ENCODE measurements around the gene SUGP2. TPM values are rescaled to one million over a fixed set of nuclear protein-coding genes. Genes with fewer than 3 reads are reported as not detected.

The SUGP2 gene
- total and polyA plus RNA-seq, 12 donors, result 22.0 to 291 (median 53.2) TPM

DNA sequence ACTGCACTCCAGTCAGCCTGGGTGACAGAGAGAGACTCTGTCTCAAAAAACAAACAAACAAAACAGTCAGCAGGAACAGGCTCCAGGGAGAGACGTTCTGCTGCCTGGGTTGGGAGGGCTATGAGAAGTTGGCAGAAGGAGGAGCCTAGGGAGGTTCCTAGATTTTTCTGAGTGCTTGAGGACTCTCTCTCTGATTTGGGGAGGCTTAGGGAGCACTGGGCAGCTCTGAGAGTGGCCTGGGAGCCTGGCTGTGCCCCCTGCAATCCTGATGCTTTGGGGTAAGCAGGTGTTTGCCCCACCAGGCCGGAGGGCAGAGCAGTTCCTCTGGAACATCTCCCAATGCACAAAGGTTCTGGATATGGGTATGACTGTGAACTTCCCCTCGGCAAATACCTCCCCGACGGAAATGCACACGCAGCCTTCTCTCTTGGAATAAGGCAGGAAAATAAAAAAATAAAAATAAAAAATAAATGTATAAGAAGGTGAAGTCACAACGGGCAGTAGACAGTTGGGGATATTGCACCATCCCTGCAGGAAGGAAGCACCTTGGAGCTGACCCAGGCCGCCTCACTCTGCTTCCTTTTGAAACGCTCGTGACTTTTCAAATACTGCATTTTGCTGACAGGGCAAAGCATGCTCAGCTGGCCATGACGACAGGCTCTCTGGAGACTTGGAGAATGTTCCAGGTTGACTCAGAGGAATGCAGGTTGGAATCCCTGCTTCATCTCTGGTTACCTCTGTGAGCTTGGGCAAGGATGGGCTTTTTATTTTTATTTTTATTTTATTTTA is 65.8 kb downstream of the SUGP2 start:
- no peak overlapping the region for H3K4me3 ChIP-seq
- H3K36me3 ChIP-seq (replicated peaks in 1 of 2), result no peaks in the 10 kb centered on the region
- H3K27me3 ChIP-seq, result peaks cover 4% of the 10 kb centered on the region
- no peaks in the 10 kb centered on the region for H3K9me3 ChIP-seq (replicated peaks in 1 of 3)
- WGBS, 4 donors, result 38 to 56% (median 49%) methylated on average over 11 of the region's 11 CpGs
- intact Hi-C loops (cut with DNase I), result no loop called here
- H3K27ac ChIP-seq, result peak overlapping the region; percentile 33 to 86 (median 64)
- DNase-seq, result peak; percentile 65 to 89 (median 74)
- TF ChIP-seq POLR2A (IDR thresholded peaks at IDR 0.05), result peak in 1 of 2 donors; percentile 12
- TF ChIP-seq, protein P1, sequence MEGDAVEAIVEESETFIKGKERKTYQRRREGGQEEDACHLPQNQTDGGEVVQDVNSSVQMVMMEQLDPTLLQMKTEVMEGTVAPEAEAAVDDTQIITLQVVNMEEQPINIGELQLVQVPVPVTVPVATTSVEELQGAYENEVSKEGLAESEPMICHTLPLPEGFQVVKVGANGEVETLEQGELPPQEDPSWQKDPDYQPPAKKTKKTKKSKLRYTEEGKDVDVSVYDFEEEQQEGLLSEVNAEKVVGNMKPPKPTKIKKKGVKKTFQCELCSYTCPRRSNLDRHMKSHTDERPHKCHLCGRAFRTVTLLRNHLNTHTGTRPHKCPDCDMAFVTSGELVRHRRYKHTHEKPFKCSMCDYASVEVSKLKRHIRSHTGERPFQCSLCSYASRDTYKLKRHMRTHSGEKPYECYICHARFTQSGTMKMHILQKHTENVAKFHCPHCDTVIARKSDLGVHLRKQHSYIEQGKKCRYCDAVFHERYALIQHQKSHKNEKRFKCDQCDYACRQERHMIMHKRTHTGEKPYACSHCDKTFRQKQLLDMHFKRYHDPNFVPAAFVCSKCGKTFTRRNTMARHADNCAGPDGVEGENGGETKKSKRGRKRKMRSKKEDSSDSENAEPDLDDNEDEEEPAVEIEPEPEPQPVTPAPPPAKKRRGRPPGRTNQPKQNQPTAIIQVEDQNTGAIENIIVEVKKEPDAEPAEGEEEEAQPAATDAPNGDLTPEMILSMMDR (IDR thresholded peaks at IDR 0.05), result no peak
- peaks cover 10 to 30% of the 10 kb centered on the region in 2 donors for H3K4me1 ChIP-seq (replicated peaks in 1 of 2)

DNA sequence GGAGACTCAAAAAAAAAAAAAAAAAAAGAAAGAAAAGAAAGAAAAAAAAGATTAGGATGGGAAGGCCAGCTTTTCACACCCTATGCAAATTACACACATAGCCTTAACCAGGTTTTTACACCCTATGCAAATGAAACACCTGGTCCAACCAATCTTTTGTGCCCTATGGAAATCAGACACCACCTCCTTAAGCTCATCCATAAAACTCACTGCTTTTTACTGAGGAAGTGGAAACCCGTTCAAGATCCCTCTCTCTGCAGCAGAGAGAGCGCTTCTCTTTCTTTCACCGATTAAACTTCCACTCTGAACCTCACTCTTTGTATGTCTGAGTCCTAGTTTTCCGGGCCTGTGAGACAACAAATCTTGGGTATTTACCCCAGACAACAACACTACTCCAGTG is 67.0 kb downstream of the SUGP2 start:
- DNase-seq, result no peak
- intact Hi-C loops (cut with DNase I), result no loop called here
- no peaks in the 10 kb centered on the region for H3K36me3 ChIP-seq (replicated peaks in 1 of 2)
- H3K4me1 ChIP-seq (replicated peaks in 1 of 2), result peaks cover 10 to 23% of the 10 kb centered on the region in 2 donors
- peaks cover 6% of the 10 kb centered on the region for H3K27me3 ChIP-seq
- 54 to 76% (median 69%) methylated on average over 4 of the region's 4 CpGs for WGBS, 4 donors
- TF ChIP-seq POLR2A (IDR thresholded peaks at IDR 0.05), result no peak
- TF ChIP-seq, protein P1 (IDR thresholded peaks at IDR 0.05), result no peak
- no peaks in the 10 kb centered on the region for H3K9me3 ChIP-seq (replicated peaks in 1 of 3)
- H3K4me3 ChIP-seq, result no peak overlapping the region
- peak overlapping the region in 4 of 5 donors; percentile 6 to 86 (median 57) for H3K27ac ChIP-seq

DNA sequence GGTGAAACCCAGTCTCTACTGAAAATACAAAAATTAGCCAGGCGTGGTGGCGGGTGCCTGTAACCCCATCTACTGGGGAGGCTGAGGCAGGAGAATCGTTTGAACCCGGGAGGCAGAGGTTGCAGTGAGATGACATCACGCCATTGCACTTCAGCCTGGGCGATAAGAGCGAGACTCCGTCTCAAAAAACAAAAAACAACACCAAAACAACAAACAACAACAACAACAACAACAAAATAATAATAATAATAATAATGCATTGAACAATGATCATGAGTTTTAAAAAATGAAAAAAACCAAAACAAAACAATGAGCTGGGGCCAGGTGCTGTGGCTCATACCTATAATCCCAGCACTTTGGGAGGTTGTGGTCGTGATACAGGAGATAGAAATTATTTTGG is 69.2 kb downstream of the SUGP2 start:
- TF ChIP-seq, protein P1 (IDR thresholded peaks at IDR 0.05), result no peak
- no peak for TF ChIP-seq POLR2A (IDR thresholded peaks at IDR 0.05)
- Histone ChIP-seq H3K9me3 (replicated peaks in 1 of 3) (no peaks in the 10 kb centered on the region), H3K27me3 (peaks cover 6% of the 10 kb centered on the region), H3K27ac (no peak overlapping the region), H3K36me3 (replicated peaks in 1 of 2) (no peaks in the 10 kb centered on the region), H3K4me3 (no peak overlapping the region), H3K4me1 (replicated peaks in 1 of 2) (peaks cover 0 to 7% of the 10 kb centered on the region in 2 donors)
- WGBS, 4 donors, result 81 to 93% (median 91%) methylated on average over 9 of the region's 9 CpGs
- DNase-seq, result no peak
- intact Hi-C loops (cut with DNase I), result no loop called here

DNA sequence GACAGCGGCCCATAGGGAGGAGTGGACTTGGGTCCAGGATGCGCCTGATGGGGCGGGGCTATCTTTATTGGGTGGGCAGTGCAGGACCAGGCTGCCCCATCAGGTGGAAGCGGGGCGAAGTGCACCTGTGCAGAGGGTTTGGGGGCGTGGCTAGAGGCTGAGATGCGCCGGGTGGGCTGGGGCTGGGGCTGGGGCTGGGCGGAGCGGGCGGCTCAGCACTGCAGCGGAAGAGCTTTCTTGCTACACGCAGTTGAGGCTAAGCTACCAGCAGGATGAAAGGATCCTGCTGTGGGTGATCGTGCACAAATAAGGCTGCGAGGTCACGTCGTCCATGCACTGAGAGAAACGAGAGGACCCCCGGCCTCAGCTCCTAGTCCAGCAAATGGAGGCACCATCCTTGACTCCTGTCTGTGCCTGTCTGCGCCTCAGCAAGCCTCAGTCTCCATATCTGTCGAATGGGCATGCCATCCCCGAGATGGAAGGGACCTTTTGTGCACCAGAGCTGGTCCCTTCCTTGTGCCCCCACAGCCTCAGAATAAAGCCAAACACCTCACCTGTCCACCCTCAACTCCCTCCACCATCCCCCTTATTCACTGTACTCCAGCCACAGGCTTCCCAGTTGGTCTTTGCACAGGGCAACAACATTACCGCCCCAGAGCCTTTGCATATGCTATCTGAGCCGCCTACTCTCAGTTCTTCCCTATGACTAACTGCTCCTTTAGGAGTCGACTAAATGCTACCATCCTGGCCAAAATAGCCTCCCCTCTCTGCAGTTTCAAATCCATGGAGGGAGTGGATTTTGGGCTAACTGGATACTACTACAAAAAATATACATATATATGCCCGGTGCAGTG is 71.3 kb downstream of the SUGP2 start:
- no peak for DNase-seq
- intact Hi-C loops (cut with DNase I), result no loop called here
- H3K9me3 ChIP-seq (replicated peaks in 1 of 3), result no peaks in the 10 kb centered on the region
- H3K27me3 ChIP-seq, result peaks cover 6% of the 10 kb centered on the region
- H3K36me3 ChIP-seq (replicated peaks in 1 of 2), result no peaks in the 10 kb centered on the region
- TF ChIP-seq, protein P1 (IDR thresholded peaks at IDR 0.05), result no peak
- TF ChIP-seq POLR2A (IDR thresholded peaks at IDR 0.05), result no peak
- H3K4me3 ChIP-seq, result no peak overlapping the region
- no peaks in the 10 kb centered on the region for H3K4me1 ChIP-seq (replicated peaks in 1 of 2)
- 21 to 43% (median 26%) methylated on average over 13 to 26 of the region's 26 CpGs for WGBS, 4 donors
- H3K27ac ChIP-seq, result no peak overlapping the region

Data from adrenal gland (tissue), 12 donors.